Nephron (organoid): ENCODE results near the gene RPEL1.
"Not testable (repeated sequence)": the region's sequence is repeated elsewhere in the genome, so short reads cannot be mapped to it uniquely, and the experiment has no call there.

ENCODE experiments used
- H3K27ac Mint-ChIP-seq, 3 experiments: 2 replicates each; pipeline ENCODE4 v1.8.0; 2020; ENCODE audit warnings: mixed read lengths in 3 of 3, mild to moderate bottlenecking in 2 of 3, moderate library complexity in 1 of 3
- H3K27me3 Mint-ChIP-seq: 2 replicates; pipeline ENCODE4 v1.8.0; 2021; ENCODE audit warnings: low read depth, mild to moderate bottlenecking, moderate library complexity, mixed read lengths
- H3K36me3 Mint-ChIP-seq: 2 replicates; pipeline ENCODE4 v1.8.0; 2020; ENCODE audit warnings: low read depth, mixed read lengths
- H3K4me1 Mint-ChIP-seq: 2 replicates; pipeline ENCODE4 v1.8.0; 2020; ENCODE audit warnings: mixed read lengths
- H3K4me3 Mint-ChIP-seq, 3 experiments: 2 replicates each; pipeline ENCODE4 v1.8.0; 2020; ENCODE audit warnings: mild to moderate bottlenecking in 3 of 3, mixed read lengths in 3 of 3, moderate library complexity in 2 of 3
- H3K9me3 Mint-ChIP-seq: 2 replicates; pipeline ENCODE4 v1.8.0; 2020; ENCODE audit warnings: mixed read lengths
- TF ChIP-seq, protein P1 (sequence below), 3 experiments: fragments of 200-600 bp; sonication (generic); IDR thresholded peaks; one replicate each; pipeline ENCODE4 v1.5.0; 2021; ENCODE audit warnings: antibody characterized with exemption in 3 of 3; ENCODE audit not compliant: unreplicated experiment in 3 of 3

RPEL1 gene

DNA sequence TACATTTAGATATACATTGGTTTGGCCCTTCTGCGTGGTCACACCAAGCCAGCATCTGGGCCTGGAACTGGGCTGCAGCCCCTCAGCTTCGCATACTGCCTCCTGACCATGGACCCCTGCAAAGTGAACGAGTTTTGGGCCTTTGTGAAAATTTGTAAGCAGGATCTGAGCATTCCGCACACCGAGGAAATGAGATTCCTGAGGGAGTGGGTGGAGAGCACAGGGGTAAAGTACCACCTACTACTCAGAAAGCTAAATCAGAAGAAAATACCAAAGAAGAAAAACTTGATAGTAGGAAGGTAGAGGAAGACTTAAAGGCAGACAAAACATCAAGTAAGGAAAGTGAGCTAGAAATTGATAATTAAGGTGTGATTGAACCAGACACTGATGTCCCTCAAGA is 30.1 kb upstream of the RPEL1 start:
- TF ChIP-seq, protein P1, sequence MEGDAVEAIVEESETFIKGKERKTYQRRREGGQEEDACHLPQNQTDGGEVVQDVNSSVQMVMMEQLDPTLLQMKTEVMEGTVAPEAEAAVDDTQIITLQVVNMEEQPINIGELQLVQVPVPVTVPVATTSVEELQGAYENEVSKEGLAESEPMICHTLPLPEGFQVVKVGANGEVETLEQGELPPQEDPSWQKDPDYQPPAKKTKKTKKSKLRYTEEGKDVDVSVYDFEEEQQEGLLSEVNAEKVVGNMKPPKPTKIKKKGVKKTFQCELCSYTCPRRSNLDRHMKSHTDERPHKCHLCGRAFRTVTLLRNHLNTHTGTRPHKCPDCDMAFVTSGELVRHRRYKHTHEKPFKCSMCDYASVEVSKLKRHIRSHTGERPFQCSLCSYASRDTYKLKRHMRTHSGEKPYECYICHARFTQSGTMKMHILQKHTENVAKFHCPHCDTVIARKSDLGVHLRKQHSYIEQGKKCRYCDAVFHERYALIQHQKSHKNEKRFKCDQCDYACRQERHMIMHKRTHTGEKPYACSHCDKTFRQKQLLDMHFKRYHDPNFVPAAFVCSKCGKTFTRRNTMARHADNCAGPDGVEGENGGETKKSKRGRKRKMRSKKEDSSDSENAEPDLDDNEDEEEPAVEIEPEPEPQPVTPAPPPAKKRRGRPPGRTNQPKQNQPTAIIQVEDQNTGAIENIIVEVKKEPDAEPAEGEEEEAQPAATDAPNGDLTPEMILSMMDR (IDR thresholded peaks at IDR 0.05; ENCODE audit: unreplicated experiment in 3 of 3) = no peak
- H3K4me1 Mint-ChIP-seq = peaks cover 10% of the 10 kb centered on the region
- no peak overlapping the region for H3K4me3 Mint-ChIP-seq
- H3K27me3 Mint-ChIP-seq = peaks cover 3% of the 10 kb centered on the region
- H3K36me3 Mint-ChIP-seq = no peaks in the 10 kb centered on the region
- no peak overlapping the region for H3K27ac Mint-ChIP-seq
- peaks cover 9% of the 10 kb centered on the region for H3K9me3 Mint-ChIP-seq

DNA sequence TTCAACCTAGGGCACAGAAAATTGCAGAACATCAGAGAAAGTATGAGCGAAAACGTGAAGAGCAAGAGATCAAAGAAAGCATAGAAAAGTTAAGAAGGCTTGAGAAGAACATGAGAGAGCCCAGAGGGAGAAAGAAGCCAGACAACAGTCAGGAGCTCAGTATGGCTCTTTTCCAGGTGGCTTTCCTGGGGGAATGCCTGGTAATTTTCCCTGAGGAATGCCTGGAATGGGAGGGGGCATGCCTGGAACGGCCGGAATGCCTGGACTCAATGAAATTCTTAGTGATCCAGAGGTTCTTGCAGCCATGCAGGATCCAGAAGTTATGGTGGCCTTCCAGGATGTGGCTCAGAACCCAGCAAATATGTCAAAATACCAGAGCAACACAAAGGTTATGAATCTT is 29.3 kb upstream of the RPEL1 start:
- H3K9me3 Mint-ChIP-seq, H3K4me3 Mint-ChIP-seq, H3K36me3 Mint-ChIP-seq, H3K27me3 Mint-ChIP-seq, H3K4me1 Mint-ChIP-seq: not testable (repeated sequence)
- H3K27ac Mint-ChIP-seq = peak overlapping the region in 1 of 3 experiments; percentile 2

DNA sequence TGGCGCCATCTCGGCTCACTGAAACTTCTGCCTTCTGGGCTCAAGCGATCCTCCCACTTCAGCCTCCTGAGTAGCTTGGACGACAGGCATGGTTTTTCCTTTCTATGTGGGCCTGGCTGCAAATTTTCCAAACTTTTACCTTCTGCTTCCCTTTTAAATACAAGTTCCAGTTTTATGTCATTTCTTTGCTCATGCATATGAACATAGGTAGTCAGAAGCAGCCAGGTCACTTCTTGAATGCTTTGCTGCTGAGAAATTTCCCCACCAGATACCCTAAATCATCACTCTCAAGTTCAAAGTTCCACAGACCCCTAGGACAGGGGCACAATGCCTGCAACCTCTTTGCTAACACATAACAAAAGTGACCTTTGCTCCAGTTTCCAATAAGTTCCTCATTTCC is 21.6 kb upstream of the RPEL1 start:
- Mint-ChIP-seq H3K36me3 (peaks cover 4% of the 10 kb centered on the region), H3K4me3 (no peak overlapping the region), H3K4me1 (peaks cover 7% of the 10 kb centered on the region), H3K27ac (no peak overlapping the region), H3K27me3 (no peaks in the 10 kb centered on the region), H3K9me3 (peaks cover 18% of the 10 kb centered on the region)
- TF ChIP-seq, protein P1 (IDR thresholded peaks at IDR 0.05; ENCODE audit: unreplicated experiment in 3 of 3) = no peak

DNA sequence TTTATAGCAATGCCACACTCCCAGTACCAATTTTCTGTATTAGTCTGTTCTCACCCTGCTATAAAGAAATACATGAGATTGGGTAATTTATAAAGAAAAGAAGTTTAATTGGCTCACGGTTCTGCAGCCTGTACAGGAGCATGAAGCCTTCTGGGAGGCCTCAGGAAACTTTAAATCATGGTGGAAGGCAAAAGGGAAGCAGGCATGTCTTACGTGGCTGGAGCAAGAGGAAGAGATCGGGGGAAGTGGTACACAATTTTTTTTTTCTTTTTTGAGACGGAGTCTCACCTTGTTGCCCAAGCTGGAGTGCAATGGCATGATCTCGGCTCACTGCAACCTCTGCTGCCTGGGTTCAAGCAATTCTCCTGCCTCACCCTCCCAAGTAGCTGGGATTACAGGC is 21.0 kb upstream of the RPEL1 start:
- H3K27me3 Mint-ChIP-seq, H3K27ac Mint-ChIP-seq, H3K4me1 Mint-ChIP-seq, H3K4me3 Mint-ChIP-seq, H3K36me3 Mint-ChIP-seq: not testable (repeated sequence)
- peaks cover 18% of the 10 kb centered on the region for H3K9me3 Mint-ChIP-seq

DNA sequence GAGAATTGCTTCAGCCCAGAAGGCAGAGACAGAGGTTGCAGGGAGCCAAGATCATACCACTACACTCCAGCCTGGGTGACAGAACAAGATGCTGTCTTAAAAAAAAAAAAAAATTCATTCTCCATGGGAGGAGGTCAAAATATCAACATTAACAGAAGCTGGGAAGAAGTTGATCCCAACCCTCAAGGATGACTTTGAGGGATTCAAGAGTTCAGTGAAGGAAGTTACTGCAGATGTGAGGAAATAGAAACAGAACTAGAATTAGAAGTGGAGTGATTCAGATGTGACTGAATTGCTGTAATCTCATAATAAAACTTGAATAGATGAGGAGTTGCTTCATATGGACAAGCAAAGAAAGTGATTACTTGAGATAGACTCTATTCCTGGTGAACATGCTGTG is 19.7 kb upstream of the RPEL1 start:
- H3K4me3 Mint-ChIP-seq = no peak overlapping the region
- TF ChIP-seq, protein P1 (IDR thresholded peaks at IDR 0.05; ENCODE audit: unreplicated experiment in 3 of 3) = no peak
- no peak overlapping the region for H3K27ac Mint-ChIP-seq
- no peaks in the 10 kb centered on the region for H3K27me3 Mint-ChIP-seq
- H3K4me1 Mint-ChIP-seq = peaks cover 13% of the 10 kb centered on the region
- H3K36me3 Mint-ChIP-seq = peaks cover 4% of the 10 kb centered on the region
- peaks cover 18% of the 10 kb centered on the region for H3K9me3 Mint-ChIP-seq

DNA sequence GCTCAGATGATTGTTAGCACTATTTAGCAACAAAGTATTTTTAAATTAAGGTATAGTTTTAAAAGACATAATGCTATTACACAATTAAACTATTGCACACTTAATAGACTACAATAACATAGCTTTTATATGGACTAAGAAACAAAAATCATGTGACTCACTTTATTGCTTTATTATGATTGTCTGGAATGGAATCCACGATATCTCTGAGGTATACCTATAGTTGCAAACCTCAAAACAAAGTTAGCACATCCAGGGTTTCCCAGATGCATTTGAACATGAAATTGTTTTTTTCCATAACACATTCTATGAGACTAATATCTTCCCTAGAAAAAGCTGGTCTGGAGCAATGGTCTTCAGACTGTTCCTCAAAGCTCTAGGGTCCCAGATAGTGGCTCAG is 18.3 kb upstream of the RPEL1 start:
- peaks cover 4% of the 10 kb centered on the region for H3K36me3 Mint-ChIP-seq
- H3K4me3 Mint-ChIP-seq = no peak overlapping the region
- no peaks in the 10 kb centered on the region for H3K27me3 Mint-ChIP-seq
- TF ChIP-seq, protein P1 (IDR thresholded peaks at IDR 0.05; ENCODE audit: unreplicated experiment in 3 of 3) = no peak
- H3K4me1 Mint-ChIP-seq = peaks cover 25% of the 10 kb centered on the region
- peaks cover 15% of the 10 kb centered on the region for H3K9me3 Mint-ChIP-seq
- no peak overlapping the region for H3K27ac Mint-ChIP-seq

DNA sequence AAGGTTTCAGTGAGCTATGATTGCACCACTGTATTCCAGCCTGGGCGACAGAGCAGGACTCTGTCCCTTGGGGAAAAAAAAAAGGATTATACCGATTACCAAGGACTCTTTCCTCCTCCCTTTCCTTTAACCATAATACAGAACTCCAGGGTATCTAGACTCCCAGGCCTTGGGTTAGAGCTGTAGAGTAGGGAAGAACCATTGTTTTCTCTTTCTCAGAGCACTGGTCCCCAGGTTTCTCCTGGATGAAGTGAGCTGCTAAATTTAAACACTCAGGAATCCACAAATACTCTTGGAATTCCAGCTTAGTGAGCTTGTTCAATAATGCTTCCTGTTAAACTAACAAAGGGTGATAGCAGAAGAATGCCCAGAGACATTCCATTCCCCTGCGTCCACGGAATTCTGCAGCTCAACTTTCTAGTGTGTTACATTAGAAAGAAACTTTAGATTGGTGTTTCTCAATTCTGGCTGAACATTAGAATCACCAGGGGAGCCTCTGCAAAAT is 14.6 kb upstream of the RPEL1 start:
- peaks cover 25% of the 10 kb centered on the region for H3K4me1 Mint-ChIP-seq
- peaks cover 4% of the 10 kb centered on the region for H3K27me3 Mint-ChIP-seq
- H3K27ac Mint-ChIP-seq = peak overlapping the region; percentile 89 to 92 (median 91)
- TF ChIP-seq, protein P1 (IDR thresholded peaks at IDR 0.05; ENCODE audit: unreplicated experiment in 3 of 3) = no peak
- no peaks in the 10 kb centered on the region for H3K36me3 Mint-ChIP-seq
- H3K4me3 Mint-ChIP-seq = no peak overlapping the region
- H3K9me3 Mint-ChIP-seq = no peaks in the 10 kb centered on the region
